ENCODE results near the gene ANXA6.

ANXA6 gene

DNA sequence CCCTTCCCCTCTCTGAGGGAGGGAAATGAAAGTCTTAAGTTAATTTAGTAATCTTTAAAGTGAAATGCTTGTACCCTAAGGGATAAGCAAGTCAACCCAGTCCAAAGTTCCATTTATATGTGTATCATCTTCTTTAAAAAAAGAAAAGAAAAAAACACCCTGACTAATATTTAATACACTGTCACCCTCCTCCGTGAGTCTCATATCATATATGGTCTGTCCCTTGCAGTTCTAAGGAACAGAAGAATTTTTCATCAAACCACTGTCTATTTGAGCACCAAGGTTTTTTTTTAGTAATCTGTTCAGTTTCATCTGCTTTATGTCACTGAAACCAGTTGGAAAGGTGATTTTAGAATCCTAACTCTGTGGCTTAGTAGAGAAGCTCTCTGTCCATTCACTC lies 92.0 kb downstream of the ANXA6 start:
- no peak for DNase-seq (ENCODE audit: low read depth in 2 of 2)

DNA sequence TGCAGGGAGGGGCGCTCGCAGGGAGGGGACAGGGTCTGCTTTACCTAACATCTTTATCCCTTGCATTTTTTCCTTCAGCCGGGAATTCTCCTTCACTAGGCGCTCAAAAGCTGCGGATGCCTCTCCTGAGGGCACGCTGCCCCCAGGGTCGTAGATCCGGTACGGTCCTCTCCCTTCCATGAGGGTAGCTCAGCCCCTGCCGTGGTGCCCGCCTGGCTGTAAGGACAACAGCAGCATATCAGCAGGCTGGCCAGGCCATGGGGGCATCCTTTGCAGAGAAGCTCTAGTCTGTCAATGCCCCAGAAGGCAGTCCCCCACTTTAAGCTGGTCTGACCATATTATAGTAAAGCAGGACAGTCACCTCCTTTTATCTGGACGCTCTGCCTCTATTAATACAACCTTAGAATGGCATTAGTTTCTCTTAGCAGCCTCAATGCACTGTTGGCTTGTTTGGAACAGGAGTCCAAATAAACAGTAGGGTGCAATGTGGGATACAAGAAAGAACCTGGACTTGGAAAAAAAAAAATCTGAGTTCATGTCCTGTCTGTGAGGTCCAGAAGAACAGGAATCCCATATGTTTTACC lies 92.6 kb downstream of the ANXA6 start:
- DNase-seq (ENCODE audit: low read depth in 2 of 2) = no peak

GRCh38 chr5:151063142-151063989 lies 94.2 kb downstream of the ANXA6 start:
- DNase-seq (ENCODE audit: low read depth in 2 of 2) = no peak

GRCh38 chr5:151062405-151063141 lies 95.0 kb downstream of the ANXA6 start:
- no peak for DNase-seq (ENCODE audit: low read depth in 2 of 2)

DNA sequence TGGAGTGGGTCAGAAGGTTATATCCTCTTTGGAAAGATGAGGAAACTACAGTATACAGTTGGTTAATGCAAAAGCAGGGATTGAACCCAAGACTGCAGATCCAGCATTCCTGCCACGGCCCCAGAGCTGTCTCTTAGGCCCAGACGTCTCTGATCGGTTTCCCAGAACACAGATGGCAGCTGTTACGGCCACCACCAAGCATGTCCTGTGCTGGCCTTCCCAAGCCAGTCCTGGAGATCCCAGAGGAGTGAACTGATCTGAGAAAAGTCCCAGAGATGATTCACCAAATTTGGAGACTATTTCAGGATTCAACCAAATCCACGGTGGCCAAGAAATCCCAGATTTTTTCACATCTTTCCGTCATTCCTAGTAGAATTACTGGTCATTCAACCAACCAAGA lies 96.8 kb downstream of the ANXA6 start:
- DNase-seq (ENCODE audit: low read depth in 2 of 2) = no peak

- DNase-seq (ENCODE audit: low read depth in 2 of 2) = no peak
Measured at GRCh38 chr5:151058891-151059489, 98.6 kb downstream of the ANXA6 start.

DNA sequence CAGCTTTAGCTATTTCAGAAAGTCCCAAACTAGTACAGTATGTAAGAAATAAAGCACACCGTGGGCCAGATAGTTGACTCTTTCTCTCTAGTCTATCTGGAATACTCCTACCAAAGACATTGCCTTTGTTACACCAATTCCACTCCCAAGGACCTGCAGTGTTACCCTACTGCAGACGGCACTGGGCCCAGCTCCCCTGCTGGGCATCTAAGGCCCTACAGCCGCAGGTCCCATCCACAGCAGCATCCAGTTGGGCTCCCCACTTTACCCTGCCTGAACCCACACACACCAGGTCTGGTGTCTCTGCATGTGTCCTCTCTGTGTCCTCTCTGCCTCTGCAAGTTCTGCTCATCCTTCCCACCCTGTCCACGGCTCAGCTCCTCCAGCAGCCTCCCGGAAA lies 99.3 kb downstream of the ANXA6 start:
- DNase-seq (ENCODE audit: low read depth in 2 of 2) = no peak

GRCh38 chr5:151056379-151057325 lies 100.9 kb downstream of the ANXA6 start:
- DNase-seq (ENCODE audit: low read depth in 2 of 2) = no peak

DNA sequence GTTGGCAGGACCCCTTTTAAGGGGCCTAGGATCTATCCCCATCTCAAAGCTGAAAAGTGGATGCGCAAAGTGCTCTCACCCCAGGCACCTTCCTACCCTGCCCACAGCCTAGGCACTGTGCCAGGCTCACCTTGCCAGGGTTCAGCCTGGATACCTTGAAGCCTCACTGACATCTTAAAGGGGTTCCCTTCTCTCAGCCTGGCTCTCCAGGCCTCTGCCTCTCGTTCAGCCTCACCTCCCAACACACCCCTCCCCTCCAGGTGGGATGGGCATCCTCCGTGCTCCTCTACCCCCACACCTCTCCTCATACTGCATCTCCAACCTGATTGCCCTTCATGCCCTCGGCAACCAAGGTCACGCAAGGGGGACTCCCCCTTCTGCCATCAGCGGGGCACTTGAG lies 102.2 kb downstream of the ANXA6 start:
- DNase-seq (ENCODE audit: low read depth in 2 of 2) = no peak

DNA sequence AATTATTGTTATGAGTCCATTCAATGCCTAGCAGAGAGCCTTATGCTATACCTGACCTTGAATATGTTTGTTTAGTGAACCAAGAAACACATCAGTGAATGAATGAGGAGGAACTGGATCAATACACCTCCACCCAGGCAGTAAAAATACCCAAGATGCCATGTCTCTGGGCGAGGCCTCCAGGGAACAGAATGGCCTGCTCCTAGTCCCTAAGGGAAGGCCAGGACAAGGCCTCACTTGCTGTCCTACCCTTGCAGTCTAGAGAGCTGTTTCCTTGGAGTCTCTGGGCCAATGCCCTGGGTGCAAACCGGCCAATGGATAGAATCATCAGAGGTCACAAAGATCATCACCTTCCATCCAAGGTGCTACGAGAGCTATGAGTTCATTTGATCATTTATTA lies 102.9 kb downstream of the ANXA6 start:
- DNase-seq (ENCODE audit: low read depth in 2 of 2) = no peak

- DNase-seq (ENCODE audit: low read depth in 2 of 2) = no peak
Measured at GRCh38 chr5:151053796-151054462, 103.7 kb downstream of the ANXA6 start.

- DNase-seq (ENCODE audit: low read depth in 2 of 2) = no peak
Measured at GRCh38 chr5:151052836-151053235, 104.7 kb downstream of the ANXA6 start.

DNA sequence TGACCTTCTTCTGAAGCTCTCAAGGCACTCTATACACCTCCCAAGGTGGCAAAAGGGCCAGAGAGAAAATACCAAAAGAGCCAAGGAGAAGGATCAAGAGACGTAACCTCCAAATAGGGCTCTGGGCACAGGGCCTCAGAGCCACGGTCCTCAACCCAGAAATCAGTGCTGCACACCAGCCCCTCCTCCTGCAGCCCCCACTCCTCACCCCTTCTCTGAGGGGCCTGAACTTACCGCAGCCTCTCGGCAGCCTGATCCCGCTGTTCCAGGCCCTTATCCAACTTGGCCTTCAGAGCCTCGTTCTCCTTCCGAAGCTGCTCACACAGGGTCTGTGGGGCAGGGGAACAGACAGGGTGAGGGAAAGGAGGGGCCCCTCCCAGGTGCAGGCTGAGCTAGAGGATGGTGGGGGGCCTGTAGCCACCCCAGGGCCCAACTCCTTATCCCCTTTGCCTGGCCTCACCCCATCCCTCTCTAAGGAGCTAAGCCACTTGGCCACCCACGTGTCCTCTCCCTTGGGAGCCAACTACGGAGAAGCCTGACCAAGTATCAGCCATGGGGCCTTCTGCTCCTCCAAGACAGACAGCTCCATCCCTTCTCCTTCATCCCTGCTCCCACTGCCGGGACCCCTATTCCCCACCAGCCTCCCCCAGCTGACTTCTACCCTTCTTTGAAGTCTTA lies 105.5 kb downstream of the ANXA6 start:
- DNase-seq (ENCODE audit: low read depth in 2 of 2) = no peak

DNA sequence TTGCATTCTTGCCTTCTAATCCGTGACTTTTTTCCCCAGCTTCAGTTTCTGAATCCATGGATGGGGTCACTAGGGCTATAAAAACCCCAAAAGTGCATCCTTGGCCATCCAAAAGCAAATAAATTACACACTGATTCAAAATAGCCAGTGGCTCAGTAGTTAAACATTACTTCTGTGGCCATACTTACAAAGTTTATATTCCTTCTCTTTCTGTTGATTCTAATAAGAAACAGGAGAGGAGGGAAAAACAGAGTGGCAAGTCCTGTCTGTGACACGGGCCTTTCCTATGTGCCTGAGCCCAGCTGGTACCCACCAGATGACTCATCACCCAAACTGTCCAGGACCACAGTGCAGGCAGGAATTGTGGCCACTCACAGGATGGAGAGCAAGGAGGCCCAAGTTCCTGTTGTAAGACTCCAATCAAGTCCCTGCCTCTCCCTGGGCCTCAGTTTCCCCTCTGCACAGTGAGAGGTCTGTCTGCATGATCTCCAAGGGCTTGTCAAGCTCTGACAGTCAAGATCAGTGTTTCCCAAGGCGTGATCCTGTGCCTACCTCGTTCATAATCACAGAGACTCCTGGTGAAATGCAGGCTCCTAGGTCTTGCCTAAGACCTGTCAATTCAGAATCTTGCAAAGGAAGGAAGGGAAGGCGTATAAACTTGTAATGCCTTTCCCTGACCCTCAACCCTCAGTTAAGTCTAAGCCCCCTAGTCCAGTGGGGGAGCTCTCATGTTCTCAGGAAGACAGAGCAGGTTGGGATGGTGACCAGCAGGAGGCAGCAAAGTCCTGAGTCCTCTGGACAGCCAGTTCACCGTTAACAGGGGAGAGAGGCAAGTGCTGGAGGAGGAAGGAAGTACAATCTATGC lies 106.3 kb downstream of the ANXA6 start:
- DNase-seq (ENCODE audit: low read depth in 2 of 2) = peak; percentile 28 to 44

Data from stimulated activated CD8-positive, alpha-beta memory T cell treated with anti-CD3 and anti-CD28 coated beads, Interleukin-15, amount 100 ng/mL, for 4 hours (primary cell).